ENCODE measurements around the gene CDC42BPA.

Gene CDC42BPA

GRCh38 chr1:226989085-226989920 is 329.0 kb downstream of the CDC42BPA start:
- no peak for DNase-seq (ENCODE audit: low read depth in 2 of 2)
- TF ChIP-seq, protein P1, sequence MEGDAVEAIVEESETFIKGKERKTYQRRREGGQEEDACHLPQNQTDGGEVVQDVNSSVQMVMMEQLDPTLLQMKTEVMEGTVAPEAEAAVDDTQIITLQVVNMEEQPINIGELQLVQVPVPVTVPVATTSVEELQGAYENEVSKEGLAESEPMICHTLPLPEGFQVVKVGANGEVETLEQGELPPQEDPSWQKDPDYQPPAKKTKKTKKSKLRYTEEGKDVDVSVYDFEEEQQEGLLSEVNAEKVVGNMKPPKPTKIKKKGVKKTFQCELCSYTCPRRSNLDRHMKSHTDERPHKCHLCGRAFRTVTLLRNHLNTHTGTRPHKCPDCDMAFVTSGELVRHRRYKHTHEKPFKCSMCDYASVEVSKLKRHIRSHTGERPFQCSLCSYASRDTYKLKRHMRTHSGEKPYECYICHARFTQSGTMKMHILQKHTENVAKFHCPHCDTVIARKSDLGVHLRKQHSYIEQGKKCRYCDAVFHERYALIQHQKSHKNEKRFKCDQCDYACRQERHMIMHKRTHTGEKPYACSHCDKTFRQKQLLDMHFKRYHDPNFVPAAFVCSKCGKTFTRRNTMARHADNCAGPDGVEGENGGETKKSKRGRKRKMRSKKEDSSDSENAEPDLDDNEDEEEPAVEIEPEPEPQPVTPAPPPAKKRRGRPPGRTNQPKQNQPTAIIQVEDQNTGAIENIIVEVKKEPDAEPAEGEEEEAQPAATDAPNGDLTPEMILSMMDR (IDR thresholded peaks at IDR 0.05; ENCODE audit: low read depth, low read length), result no peak
- H3K4me3 ChIP-seq (replicated peaks in 1 of 2; ENCODE audit: low read depth in 2 of 2, low read length in 2 of 2), result no peak overlapping the region

DNA sequence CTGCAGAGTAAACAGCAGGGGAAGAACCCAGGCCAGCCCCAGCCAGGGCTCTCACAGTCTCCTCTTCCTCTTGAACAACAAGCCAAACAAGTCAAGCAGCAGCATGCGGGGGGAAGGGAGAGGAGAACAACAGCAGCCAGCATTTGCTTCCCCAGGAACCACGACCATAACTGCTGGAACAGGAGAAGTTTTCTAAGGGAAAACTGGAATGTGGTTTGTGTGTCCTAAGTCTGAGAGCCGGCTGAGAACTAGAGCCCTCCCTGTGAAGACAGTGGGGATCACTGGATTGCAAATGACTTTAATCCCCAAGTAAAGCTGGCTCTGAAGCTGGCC is 330.0 kb downstream of the CDC42BPA start:
- TF ChIP-seq, protein P1 (IDR thresholded peaks at IDR 0.05; ENCODE audit: low read depth, low read length), result no peak
- H3K4me3 ChIP-seq (replicated peaks in 1 of 2; ENCODE audit: low read depth in 2 of 2, low read length in 2 of 2), result no peak overlapping the region
- no peak for DNase-seq (ENCODE audit: low read depth in 2 of 2)

GRCh38 chr1:226987623-226988333 is 330.5 kb downstream of the CDC42BPA start:
- TF ChIP-seq, protein P1 (IDR thresholded peaks at IDR 0.05; ENCODE audit: low read depth, low read length), result no peak
- no peak for DNase-seq (ENCODE audit: low read depth in 2 of 2)
- H3K4me3 ChIP-seq (replicated peaks in 1 of 2; ENCODE audit: low read depth in 2 of 2, low read length in 2 of 2), result no peak overlapping the region

DNA sequence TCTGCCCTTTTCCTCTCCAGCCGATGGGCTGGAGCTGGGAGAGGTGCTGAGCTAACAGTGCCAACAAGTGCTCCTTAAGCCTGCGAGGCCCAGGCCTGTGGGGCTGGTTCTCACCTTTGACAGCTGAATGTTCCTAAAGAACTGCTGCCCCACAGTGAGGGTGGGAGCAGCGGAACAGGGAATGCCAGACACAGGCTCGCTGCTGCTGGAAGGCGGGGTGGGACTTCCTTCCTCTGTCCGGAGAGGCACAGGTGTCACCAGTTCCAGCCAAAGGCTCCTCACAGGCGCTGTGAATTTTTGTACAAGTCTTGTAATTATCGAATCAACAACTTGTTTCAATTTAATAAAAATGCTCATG is 331.1 kb downstream of the CDC42BPA start:
- DNase-seq (ENCODE audit: low read depth in 2 of 2), result no peak
- H3K4me3 ChIP-seq (replicated peaks in 1 of 2; ENCODE audit: low read depth in 2 of 2, low read length in 2 of 2), result no peak overlapping the region
- TF ChIP-seq, protein P1 (IDR thresholded peaks at IDR 0.05; ENCODE audit: low read depth, low read length), result no peak

DNA sequence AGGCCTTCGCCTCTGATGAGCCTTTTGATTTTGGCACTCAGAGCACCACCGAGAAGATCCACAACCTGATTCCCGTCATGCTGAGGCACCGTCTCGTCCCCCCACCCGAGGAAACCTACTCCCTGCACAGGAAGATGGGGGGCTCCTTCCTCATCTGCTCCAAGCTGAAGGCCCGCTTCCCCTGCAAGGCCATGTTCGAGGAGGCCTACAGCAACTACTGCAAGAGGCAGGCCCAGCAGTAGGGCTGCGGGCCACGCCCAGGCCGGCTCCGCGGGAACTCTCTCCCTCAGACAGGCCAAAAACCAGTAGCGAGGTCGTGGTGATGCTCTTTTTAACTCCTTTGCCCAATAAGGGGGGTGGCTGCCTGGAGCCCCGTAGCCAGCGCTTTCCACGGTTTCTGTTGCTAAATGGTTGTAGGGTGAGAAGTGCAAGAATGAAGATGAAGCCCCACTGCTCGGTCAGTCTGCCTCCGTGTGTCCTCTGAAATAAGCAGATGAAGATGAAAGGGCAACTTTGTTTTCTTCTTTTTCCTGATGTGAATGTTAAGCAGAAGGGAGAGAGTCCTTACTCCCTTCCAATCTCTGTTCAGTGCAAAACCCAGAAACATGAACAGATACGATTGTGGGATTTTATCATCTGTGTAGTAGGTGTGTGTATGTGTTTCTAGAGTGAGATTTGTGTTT is 331.7 kb downstream of the CDC42BPA start:
- TF ChIP-seq, protein P1 (IDR thresholded peaks at IDR 0.05; ENCODE audit: low read depth, low read length), result no peak
- no peak for DNase-seq (ENCODE audit: low read depth in 2 of 2)
- H3K4me3 ChIP-seq (replicated peaks in 1 of 2; ENCODE audit: low read depth in 2 of 2, low read length in 2 of 2), result no peak overlapping the region

- TF ChIP-seq, protein P1 (IDR thresholded peaks at IDR 0.05; ENCODE audit: low read depth, low read length), result no peak
- DNase-seq (ENCODE audit: low read depth in 2 of 2), result no peak
- H3K4me3 ChIP-seq (replicated peaks in 1 of 2; ENCODE audit: low read depth in 2 of 2, low read length in 2 of 2), result no peak overlapping the region
Observed at GRCh38 chr1:226985839-226986463, 332.3 kb downstream of the CDC42BPA start.

All from cardiac fibroblast (primary cell).